Hematopoietic multipotent progenitor cell treated with erythropoietin and hydrocortisone succinate and interleukin-3 and kit ligand, for 6 days (in vitro differentiated cells): ENCODE data around the gene MYO5A.

Experiments
- DNase-seq: peaks from one replicate; pipeline ENCODE4 v3.0.0-alpha.2; 2015

Gene MYO5A

DNA sequence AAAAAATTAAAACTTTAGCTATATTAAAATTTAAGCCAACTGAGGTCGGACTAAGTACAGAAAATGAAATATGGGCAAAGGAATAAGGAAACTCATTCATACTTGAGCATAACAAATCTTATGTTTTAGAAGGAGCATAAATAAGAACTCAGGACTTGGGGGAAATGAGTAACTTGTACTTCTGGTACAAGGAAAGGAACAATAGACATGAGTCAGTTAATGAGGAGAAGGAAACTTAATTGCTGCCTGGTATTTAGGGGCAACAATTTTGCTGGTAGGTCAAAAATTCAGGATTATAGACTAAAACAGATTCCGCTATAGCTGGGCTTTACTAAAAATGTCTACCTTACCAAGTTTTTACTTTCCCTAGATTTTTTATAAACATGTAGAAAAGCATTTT is 113.1 kb downstream of the MYO5A start:
- DNase-seq: no peak

DNA sequence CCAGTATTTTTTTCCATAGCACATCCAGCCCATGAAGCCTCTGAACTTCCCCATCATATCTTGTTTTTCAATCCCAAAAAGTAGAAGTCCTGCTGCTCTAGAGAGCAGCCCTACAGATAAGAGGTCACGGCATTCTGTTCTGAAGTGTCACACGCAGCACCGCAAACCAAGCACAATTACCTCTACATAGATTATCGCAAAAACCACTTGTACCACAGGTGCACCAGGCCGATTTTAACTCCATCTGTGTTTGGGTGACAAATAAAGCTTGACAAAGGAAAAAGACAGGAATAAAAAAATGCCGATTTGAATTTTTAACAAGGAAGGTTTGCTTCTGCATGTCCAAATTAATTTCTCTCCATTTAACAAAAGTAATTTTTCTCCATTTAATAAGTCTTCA is 113.7 kb downstream of the MYO5A start:
- DNase-seq: no peak

DNA sequence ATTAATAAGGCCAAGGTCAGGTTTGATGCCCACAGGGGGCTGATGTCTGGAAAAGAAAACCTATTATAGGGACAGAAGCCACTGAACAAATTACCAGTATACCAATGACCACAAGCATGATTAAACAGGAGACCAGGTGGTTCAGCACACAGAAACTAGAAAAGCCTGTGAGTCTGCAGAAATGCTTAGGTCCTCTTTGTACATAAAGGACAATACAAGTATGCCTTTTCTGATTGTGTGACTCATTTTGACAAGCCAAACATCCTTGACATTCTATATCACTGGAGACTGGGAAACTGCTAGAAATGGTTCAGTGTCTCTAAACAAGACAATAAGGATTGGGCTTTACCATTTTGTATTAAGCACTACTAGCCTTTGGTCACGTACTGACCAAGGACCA is 119.9 kb downstream of the MYO5A start:
- no peak for DNase-seq

DNA sequence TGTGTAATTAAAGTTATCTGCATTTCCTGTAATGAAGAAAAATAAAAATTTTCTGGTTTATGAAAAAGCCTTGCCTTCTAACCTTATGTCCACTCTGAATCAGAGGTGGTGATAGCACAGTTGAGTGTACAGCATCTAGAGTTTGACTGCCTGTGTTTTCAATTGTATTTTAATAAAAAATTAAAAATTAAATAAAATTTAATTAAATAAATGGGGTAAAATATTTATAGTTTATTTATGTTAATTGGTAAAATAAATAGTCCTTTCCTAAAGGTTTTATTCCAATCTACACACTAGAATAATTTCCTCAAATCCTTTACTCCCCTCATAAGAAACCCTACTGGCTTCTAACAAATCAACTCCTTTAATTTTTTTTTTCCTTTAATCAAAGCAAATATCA is 121.3 kb downstream of the MYO5A start:
- no peak for DNase-seq

DNA sequence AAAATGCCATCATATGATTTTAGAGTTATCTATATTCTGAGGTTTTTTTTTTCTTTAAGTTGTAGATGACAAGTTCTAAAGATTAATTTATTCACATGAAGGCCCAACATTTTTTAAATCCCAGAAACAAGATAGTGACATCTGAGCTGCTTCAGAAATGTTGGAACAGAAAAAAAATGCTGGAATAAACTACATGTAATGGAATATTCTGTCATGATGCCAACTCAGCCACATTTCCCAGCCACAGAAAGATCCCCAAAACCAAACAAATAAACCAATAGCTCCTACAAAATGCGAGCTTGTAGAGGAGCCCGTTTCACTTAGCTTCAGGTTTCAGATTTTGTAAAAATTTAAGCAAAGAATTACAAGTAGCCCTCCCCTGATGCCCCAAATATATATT is 122.1 kb downstream of the MYO5A start:
- no peak for DNase-seq

DNA sequence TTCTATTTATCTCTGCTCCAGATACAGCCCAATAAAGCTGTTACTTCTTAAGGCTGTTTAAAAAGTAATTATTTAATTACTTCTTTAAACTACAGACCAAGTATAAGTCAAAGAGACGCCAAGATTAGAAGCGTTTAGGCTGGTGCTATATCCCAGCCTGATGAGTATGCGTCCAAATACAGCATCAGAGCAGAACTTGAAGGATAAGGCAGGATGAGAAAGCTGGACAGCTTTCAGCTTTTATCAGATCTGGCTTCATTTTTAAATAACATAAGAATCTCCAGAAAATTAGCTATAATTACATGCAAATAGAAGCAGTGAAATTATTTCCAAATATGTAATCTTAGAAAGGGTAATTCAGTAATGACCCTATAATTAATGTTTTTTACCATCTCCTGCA is 122.8 kb downstream of the MYO5A start:
- no peak for DNase-seq

DNA sequence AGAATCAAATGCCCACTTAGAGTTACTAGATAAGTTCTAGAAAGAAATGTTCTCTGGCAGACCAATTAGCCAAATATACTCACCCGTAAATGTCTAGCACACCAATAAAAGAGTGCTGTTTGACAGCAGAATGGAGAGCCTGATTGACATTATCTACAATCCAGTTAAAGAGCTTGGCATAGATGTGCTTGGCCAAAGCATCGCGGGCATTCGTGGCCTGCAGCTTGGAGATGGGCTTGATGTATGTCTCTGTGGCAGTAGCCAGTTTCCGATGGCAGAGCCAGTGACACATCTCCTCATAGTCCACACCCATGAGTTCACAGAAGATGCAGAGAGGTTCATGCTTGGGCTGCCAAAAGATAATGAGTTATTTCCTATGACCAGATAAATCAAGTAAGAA is 131.6 kb downstream of the MYO5A start:
- no peak for DNase-seq

DNA sequence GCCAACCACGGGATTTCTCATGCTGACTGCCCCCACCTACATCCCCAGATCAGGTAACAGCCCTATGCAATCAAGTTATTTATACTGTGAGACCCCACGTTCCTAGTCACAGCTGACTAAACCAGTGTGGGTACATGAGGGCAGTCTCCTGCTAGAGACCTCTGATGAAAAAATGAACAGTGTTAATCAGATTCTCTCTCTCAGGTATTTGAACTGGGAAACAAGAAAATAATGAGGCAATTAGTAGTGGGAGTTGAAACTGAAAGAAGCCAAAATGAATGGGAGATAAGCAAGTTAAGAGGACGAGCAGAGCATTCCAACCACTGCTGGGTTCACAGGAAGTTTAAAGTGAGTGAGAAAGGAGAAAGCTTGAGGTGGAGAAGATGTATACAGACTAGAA is 134.6 kb downstream of the MYO5A start:
- DNase-seq: no peak

DNA sequence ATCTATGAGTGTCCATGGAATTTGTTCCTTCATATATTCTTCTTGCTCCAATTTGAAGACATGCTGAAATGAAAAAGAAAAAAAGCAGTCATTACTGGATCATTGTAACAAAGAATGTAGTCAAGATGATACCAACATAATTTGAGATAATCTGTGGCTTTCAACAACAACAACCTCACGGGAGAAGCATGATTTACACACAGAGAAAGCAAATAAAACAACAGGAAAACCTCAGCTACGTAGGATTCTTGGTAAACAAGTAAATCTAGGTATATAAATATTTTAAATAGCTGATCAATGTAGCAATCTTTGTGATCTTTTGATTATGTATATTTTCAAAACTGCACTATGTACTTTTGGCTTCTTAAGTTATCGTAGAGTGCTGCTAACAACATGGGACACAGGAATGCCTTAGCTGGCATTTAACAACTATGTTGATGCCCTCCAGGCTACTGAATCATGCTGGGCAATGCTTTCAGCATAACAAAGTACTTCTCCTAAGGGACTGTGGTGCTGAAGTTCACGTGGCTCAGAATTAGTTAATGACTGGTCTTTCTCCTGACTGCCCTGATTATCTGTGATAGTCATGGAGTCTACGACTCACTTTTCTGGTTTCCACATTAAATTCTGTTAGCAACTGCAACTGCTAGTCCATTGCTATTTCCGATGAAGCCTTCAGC is 136.5 kb downstream of the MYO5A start:
- no peak for DNase-seq

DNA sequence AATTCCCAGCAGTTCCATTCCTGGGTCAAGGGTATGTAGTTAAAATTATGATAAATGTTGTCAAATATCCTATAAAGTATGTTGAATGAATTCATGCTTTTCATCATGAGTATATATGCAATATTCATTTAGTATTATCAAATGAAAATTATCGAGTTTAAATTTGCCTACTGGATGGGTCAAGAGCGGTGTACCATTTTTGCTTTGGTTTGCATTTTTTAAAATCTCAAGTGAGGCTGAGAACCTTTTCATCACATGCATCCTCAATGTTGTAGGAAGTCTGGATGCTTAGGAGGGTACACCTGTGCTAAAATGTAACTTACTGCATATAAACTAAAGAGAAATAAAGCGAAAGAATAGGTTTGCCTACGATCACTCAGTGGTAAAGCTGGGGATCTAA is 137.6 kb downstream of the MYO5A start:
- DNase-seq: no peak

DNA sequence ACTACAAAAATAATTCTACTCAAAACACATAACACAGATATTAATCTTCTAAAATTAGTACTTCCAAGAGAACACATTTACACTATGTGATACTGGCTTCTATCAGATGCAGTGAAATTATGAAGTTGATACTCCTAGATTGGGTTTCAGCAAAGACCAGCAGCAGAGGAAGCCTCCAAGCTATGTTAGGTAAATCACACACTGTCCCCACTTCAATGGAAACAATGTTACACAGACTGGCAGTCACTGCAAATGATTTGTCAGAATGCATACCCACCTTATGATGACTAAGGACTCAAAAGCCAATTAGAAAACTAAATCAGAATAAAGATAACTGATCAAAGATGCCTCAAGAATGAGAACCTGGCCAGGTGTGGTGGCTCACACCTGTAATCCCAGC is 143.0 kb downstream of the MYO5A start:
- DNase-seq: no peak

DNA sequence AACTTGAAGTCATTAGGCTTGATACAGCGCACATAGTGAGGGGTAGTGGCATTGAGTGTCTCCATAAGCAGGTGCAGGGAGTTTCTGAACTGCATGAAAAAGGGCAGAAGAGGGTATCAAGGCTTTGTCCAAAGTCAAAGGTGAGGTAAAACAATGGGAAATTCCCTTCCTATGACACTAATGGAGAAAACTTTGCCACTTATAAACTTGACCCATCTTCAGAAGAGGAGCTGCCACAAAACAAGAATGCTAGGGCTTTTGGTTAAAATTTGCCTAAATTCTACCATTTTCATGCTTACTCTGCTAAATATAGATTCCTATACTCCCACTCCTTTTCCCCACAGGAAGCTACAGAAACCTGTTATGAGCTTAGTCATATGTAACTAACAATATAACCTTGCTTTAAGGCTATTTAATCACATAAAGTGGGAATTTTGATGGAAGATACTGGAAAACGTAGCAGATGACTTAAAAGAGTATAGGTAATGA is 145.5 kb downstream of the MYO5A start:
- no peak for DNase-seq

DNA sequence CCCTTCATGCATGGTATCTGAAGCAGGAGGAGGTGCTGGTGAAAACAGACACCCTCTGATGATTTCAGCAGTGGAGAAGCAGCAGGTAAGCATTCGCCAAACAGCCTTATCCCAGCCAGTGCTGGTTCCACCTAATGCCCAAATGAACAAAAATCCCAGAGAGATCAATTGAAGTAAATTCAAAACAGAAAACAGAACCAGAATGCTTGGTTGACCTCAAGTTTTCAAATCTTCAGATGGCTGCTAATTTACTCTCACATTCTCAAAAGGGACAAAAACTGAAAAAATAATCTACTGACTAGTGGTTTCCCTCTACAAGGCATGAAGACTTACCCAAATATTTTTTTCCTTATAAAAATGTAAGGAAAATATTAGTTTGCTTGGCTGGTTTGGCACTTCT is 146.0 kb downstream of the MYO5A start:
- DNase-seq: no peak

DNA sequence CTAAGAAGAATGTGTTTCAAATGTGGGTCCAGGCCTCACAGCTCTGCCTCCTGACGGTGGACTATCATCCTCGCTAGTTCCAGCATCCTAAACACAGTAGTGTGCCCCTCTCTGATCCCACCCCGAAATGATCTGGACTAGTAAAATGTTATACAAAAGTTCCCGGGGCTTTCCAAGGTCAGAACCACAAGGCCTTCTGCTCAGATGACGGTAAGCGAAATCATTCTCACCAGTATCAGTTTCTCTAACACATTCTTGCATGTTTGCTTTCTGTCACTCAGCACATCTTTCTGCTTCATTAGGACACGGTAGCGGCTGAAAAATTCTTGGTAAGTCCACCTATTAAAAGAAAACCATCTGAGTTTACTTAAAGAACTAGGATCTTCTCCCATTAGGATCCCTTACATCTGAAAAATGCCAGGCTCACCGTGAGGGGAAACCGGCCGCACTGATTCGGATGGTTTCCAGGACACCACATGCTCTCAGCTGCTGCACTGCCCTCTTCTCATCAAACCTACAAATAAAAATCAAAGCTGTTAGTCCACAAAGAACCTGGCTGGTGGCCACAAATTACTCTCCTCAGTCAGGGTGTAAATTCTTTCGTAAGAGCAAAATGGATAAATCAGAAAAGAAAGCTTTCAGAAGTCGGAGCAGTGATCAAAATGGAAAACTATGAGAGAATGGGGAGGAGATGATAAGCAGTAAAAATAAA is 149.1 kb downstream of the MYO5A start:
- DNase-seq: no peak

DNA sequence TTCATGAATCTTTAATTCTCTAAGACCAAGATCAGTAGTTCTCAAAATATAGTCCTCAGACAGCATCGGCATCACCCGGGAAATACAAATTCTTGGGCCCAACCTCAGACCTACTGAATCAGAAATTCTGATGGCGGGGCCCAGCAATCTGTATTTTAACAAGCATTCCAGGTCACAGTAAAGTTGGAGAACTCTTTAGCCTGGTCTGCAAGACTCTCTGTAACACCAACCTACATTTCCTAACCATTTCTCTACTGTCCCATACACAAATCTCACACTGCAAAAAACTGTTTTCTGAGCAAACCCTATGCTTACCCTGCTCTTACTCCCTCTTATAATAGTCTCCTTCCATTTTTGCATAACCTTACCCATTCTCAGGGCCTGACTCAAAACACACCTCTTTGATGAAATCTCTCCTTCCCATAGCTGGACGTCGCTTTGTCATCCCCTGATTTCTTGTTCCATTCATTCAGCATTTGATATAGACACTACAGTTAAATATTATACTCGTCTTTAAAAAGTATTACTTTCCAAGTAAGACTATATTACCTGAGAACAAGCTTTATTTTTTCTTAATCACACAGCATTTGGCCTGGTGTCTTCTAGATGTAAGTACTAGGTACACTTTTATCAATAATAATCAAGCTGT is 149.8 kb downstream of the MYO5A start:
- no peak for DNase-seq

DNA sequence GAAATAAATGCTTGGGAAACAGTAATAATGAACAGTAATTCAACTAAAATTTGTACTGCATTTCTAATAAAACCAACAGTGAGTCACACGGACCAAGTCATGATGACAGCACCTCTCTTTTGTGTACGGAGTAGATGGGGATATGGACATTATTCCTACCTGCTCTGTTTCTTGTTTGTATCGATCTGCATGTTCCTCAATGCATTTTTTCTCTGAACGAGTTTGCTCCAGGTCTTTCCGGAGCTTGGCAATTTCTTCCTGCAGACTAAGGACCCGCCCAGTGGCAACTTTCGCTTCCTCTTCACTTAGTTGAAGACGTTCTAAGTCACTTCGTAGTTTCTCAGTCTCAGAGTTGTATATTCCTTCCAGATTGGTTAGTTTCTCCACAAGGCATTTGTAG is 158.7 kb downstream of the MYO5A start:
- no peak for DNase-seq

DNA sequence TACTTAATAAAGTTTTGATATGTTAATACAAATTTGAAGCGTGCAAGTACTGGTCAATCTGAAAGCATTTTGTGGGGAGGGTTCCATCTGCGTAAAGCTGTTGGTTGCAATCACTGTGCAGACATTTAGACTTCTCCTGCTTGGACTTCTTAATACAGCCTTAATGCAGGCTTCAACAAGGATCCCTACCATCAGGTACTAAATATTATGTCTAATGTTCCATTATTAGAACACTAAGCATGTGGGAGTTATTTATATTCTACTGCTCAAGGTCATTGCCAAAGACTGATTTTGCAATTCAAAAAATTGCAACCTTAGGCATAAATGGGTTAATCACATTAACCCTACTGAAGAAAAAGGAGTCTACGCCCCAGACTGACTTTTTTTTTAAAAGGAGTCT is 159.2 kb downstream of the MYO5A start:
- DNase-seq: no peak

DNA sequence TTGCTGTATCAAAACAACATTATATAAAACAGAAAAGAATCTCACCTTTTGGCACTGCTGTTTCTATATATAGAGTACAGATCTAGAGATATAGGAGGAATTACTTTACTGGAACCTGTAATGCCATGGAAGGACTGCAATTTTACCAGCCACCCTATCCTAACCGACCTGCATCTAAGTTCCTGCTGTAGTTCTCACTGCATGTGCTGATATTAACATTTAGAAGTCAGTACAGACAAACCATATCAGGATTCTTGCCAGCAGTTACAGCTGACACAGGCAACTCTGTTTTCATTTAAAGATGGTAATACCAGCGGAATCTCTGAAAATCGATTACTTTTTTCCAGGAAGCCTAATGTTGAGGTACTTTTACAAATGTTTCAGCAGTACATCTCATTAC is 159.7 kb downstream of the MYO5A start:
- no peak for DNase-seq

DNA sequence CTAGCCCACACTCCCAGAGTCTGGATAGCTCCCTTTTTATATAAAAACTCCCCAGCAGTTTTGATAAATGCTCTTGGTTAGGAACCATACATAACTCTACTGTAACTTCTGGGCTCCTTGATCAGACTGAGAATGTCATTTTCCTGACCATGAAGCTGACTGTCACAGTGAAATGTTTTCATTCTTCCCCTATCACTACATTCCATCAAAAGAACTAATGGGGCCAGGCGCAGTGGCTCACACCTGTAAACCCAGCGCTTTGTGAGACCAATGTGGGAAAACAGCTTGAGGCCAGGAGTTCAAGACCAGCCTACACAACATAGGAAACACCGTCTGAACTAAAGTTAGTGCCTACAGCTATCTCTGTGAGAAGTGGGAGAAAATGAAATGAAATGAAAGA is 160.3 kb downstream of the MYO5A start:
- DNase-seq: no peak

DNA sequence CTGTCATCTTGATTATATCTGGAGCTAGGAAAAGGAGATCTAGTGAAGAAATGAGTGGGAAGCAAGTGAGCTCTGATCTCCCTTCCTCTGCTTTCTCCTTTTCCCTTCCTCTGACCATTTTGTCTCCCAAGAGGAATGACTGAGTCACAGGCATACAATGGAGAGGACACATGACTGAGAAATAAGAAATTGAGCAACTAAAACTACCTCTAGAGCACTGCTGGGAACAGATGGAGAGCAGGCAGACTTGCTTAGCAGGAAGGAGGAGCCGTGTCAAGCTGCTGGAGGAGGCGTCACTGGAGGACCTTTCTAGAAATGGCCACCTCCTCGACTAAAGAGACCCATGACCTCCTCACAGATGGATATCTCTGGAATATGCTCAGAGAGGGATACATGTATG is 166.2 kb downstream of the MYO5A start:
- no peak for DNase-seq

DNA sequence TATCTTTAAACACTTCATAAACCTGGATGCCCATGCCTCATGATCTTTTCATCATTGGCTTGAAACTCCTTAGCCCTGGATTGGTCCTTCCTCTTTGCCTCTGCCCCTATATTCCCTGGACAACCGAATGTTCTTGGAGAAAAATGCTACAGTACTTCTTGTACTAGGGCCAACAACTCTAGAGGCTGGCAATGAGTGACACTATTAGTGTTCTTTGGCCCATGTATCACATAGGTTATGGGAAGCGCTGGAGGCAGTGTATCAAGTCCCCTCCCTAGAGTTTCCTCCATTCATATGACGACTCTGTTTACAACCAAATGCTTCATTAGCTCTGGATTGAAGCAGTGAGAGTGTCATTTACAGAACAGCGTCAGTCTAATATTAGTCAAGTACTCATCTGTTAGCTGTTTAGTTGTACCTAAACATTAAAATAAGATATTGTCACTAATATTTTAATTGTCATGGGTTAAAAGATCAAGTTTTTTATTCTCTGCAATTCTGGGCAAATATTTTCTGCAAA is 166.6 kb downstream of the MYO5A start:
- no peak for DNase-seq

DNA sequence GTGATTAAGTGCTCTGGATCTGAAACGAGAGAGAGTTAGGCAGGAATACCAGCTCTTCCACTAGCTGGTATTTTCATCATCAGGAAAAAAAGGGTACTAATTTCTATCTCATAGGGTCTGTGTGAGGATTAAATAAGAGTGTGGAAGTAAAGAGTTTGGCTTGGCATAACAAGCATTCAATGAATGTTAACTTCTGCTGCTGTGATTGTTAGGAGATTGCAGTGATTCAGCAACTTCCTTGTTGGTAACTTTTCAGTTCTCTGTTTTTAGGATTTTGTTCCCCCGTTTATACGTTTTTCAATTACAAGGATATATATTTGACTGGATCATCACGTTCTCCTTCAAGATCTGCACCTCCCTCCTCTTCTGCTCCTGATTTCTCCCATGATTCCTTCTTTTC is 167.2 kb downstream of the MYO5A start:
- DNase-seq: no peak

DNA sequence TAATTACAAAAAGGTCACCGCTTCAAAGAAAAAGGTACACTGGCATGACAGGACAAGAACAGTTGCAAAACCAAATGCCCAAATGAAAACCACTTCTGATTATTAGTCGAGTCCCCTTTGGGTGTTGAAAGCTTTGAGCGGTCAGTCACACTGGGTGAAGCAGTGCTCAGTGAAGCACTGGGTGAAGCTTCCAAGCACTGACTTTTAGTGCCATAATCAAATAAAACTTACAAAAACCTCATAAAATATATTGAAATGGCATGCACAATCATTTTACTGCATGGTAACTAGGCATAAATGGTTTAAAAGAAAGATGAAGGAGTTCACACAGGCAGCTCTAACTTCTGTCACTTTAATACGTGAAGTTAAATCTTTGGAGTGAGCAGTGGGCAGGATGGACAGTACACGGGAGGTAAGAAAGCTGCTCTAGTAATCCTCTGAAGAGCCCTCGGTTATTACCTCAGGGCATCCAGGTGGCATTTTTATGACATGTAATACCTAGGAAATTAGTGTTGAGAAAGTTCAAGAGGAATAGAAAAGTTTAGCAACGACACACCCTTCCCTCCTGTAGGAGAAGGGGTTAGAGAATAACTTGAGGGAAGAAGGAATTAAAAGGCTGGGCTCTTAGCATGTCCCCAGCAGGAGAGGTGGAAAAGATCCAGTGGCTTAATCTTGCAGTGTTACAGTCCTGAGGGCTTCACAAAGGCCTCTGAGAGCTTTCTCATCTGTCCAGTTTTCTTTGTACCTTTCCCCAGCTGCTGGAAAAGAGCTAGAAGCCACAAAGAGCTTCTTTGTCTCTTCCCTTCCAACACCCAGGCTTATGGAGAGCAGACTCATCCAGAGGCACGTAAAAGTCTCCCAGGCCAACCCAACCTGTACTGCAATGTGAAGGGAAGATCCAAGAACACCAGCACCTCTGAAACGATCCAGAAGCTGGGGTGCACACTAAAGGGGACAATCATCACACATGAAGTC is 168.2 kb downstream of the MYO5A start:
- DNase-seq: no peak
